Subcutaneous abdominal adipose tissue (tissue), 5 donors: ENCODE results near the gene PTGDS.

Experiments used
- H3K27ac ChIP-seq: one replicate; pipeline ENCODE4 v1.7.0; 2013; ENCODE audit warnings: low read depth, mild to moderate bottlenecking, inconsistent platforms, low read length, moderate library complexity
- H3K27me3 ChIP-seq, 5 donors: one replicate each; pipeline ENCODE4 v1.7.0; 2013; ENCODE audit warnings: low read length in 5 of 5, inconsistent platforms in 1 of 5; ENCODE audit not compliant: control insufficient read depth in 5 of 5, insufficient read depth in 4 of 5
- H3K36me3 ChIP-seq, 5 donors: one replicate each; pipeline ENCODE4 v1.7.0; 2013; ENCODE audit warnings: low read length in 5 of 5; ENCODE audit not compliant: control insufficient read depth in 5 of 5, insufficient read depth in 5 of 5
- H3K4me1 ChIP-seq, 5 donors: one replicate each; pipeline ENCODE4 v1.7.0; 2013; ENCODE audit warnings: low read length in 5 of 5, mild to moderate bottlenecking in 3 of 5, moderate library complexity in 1 of 5; ENCODE audit not compliant: control insufficient read depth in 5 of 5, insufficient read depth in 5 of 5
- H3K4me3 ChIP-seq, 5 donors: one replicate each; pipeline ENCODE4 v1.7.0; 2013; ENCODE audit warnings: low read length in 5 of 5, low read depth in 1 of 5
- H3K9ac ChIP-seq, 5 donors: one replicate each; pipeline ENCODE4 v1.7.0; 2013; ENCODE audit warnings: low read length in 5 of 5, mild to moderate bottlenecking in 4 of 5, moderate library complexity in 3 of 5
- H3K9me3 ChIP-seq, 5 donors: one replicate each; pipeline ENCODE4 v1.7.0; 2013; ENCODE audit warnings: low read length in 5 of 5; ENCODE audit not compliant: control insufficient read depth in 5 of 5
- donor health status: healthy.
- donor health status: healthy.
- donor health status: healthy.
- donor health status: healthy.
- donor health status: healthy.

Gene PTGDS

GRCh38 chr9:136958473-136958872 lies 18.8 kb upstream of the PTGDS start:
- Histone ChIP-seq H3K4me1 (peaks cover 2 to 19% (median 9%) of the 10 kb centered on the region in 5 donors), H3K27ac (no peak overlapping the region), H3K27me3 (peaks cover 0 to 4% (median 0%) of the 10 kb centered on the region in 5 donors), H3K36me3 (no peaks in the 10 kb centered on the region), H3K4me3 (no peak overlapping the region), H3K9me3 (peaks cover 0 to 4% (median 0%) of the 10 kb centered on the region in 5 donors), H3K9ac (no peak overlapping the region)

- Histone ChIP-seq H3K9ac (no peak overlapping the region), H3K27ac (no peak overlapping the region), H3K4me3 (no peak overlapping the region), H3K36me3 (no peaks in the 10 kb centered on the region), H3K9me3 (peaks cover 0 to 4% (median 0%) of the 10 kb centered on the region in 5 donors), H3K4me1 (peaks cover 2 to 19% (median 9%) of the 10 kb centered on the region in 5 donors), H3K27me3 (peaks cover 0 to 4% (median 0%) of the 10 kb centered on the region in 5 donors)
These were observed 18.1 kb upstream of the PTGDS start for GRCh38 chr9:136958898-136959850.

- Histone ChIP-seq H3K27ac (no peak overlapping the region), H3K9me3 (peaks cover 0 to 4% (median 0%) of the 10 kb centered on the region in 5 donors), H3K27me3 (no peaks in the 10 kb centered on the region), H3K9ac (no peak overlapping the region), H3K36me3 (no peaks in the 10 kb centered on the region), H3K4me3 (no peak overlapping the region), H3K4me1 (peaks cover 2 to 20% (median 12%) of the 10 kb centered on the region in 5 donors)
These were observed 16.9 kb upstream of the PTGDS start for GRCh38 chr9:136960212-136960937.

- H3K27ac ChIP-seq, result no peak overlapping the region
These were observed 16.4 kb upstream of the PTGDS start for GRCh38 chr9:136960938-136961275.

GRCh38 chr9:136961279-136962065 lies 15.8 kb upstream of the PTGDS start:
- Histone ChIP-seq H3K4me1 (peaks cover 2 to 28% (median 15%) of the 10 kb centered on the region in 5 donors), H3K9me3 (peaks cover 0 to 1% (median 0%) of the 10 kb centered on the region in 5 donors), H3K27ac (no peak overlapping the region), H3K4me3 (no peak overlapping the region), H3K9ac (no peak overlapping the region), H3K27me3 (peaks cover 0 to 7% (median 3%) of the 10 kb centered on the region in 5 donors), H3K36me3 (no peaks in the 10 kb centered on the region)

More at GRCh38 chr9:136960938-136961275, 16.4 kb upstream of the PTGDS start:
- no peak overlapping the region for H3K9ac ChIP-seq
- peaks cover 0 to 4% (median 0%) of the 10 kb centered on the region in 5 donors for H3K9me3 ChIP-seq
- H3K4me3 ChIP-seq, result no peak overlapping the region
- H3K4me1 ChIP-seq, result peaks cover 2 to 22% (median 12%) of the 10 kb centered on the region in 5 donors
- H3K27me3 ChIP-seq, result peaks cover 0 to 3% (median 0%) of the 10 kb centered on the region in 5 donors
- no peaks in the 10 kb centered on the region for H3K36me3 ChIP-seq

- Histone ChIP-seq H3K27me3 (peaks cover 0 to 7% (median 3%) of the 10 kb centered on the region in 5 donors), H3K4me1 (peaks cover 2 to 28% (median 15%) of the 10 kb centered on the region in 5 donors), H3K27ac (no peak overlapping the region), H3K4me3 (no peak overlapping the region), H3K9me3 (no peaks in the 10 kb centered on the region), H3K9ac (no peak overlapping the region), H3K36me3 (no peaks in the 10 kb centered on the region)
These were observed 15.1 kb upstream of the PTGDS start for GRCh38 chr9:136962163-136962562.

GRCh38 chr9:136962701-136963248 lies 14.5 kb upstream of the PTGDS start:
- no peaks in the 10 kb centered on the region for H3K9me3 ChIP-seq
- H3K27ac ChIP-seq, result no peak overlapping the region
- peaks cover 0 to 7% (median 3%) of the 10 kb centered on the region in 5 donors for H3K27me3 ChIP-seq
- no peaks in the 10 kb centered on the region for H3K36me3 ChIP-seq
- no peak overlapping the region for H3K9ac ChIP-seq
- H3K4me1 ChIP-seq, result peaks cover 2 to 28% (median 15%) of the 10 kb centered on the region in 5 donors
- no peak overlapping the region for H3K4me3 ChIP-seq

- no peak overlapping the region for H3K4me3 ChIP-seq
- H3K27ac ChIP-seq, result no peak overlapping the region
- H3K9me3 ChIP-seq, result no peaks in the 10 kb centered on the region
- peaks cover 0 to 7% (median 3%) of the 10 kb centered on the region in 5 donors for H3K27me3 ChIP-seq
- no peaks in the 10 kb centered on the region for H3K36me3 ChIP-seq
- H3K9ac ChIP-seq, result no peak overlapping the region
- peaks cover 2 to 28% (median 15%) of the 10 kb centered on the region in 5 donors for H3K4me1 ChIP-seq
These were observed 14.0 kb upstream of the PTGDS start for GRCh38 chr9:136963341-136963740.

- H3K4me1 ChIP-seq, result peaks cover 2 to 28% (median 15%) of the 10 kb centered on the region in 5 donors
- H3K4me3 ChIP-seq, result no peak overlapping the region
- no peak overlapping the region for H3K9ac ChIP-seq
- no peaks in the 10 kb centered on the region for H3K36me3 ChIP-seq
- H3K27me3 ChIP-seq, result peaks cover 0 to 7% (median 3%) of the 10 kb centered on the region in 5 donors
- H3K9me3 ChIP-seq, result no peaks in the 10 kb centered on the region
- no peak overlapping the region for H3K27ac ChIP-seq
These were observed 13.6 kb upstream of the PTGDS start for GRCh38 chr9:136963751-136964150.
